HG02870 (cell line): ENCODE measurements around the gene ARRDC2.
"Not testable (repeated sequence)": the region's sequence is repeated elsewhere in the genome, so short reads cannot be mapped to it uniquely, and the experiment has no call there.

ENCODE experiments used
- ATAC-seq: cut with Tn5 transposase; IDR thresholded peaks from one replicate; pipeline ENCODE4 v1.9.1; 2021; ENCODE audit warnings: mild to moderate bottlenecking, moderate library complexity; ENCODE audit not compliant: unreplicated experiment

ARRDC2 gene

GRCh38 chr19:17989425-17990094, 18.4 kb upstream of the ARRDC2 start:
- no peak for ATAC-seq

- no peak for ATAC-seq
Observed at GRCh38 chr19:17993076-17993813, 14.7 kb upstream of the ARRDC2 start.

GRCh38 chr19:17996826-17997316, 11.1 kb upstream of the ARRDC2 start:
- ATAC-seq = peak; percentile 56

DNA sequence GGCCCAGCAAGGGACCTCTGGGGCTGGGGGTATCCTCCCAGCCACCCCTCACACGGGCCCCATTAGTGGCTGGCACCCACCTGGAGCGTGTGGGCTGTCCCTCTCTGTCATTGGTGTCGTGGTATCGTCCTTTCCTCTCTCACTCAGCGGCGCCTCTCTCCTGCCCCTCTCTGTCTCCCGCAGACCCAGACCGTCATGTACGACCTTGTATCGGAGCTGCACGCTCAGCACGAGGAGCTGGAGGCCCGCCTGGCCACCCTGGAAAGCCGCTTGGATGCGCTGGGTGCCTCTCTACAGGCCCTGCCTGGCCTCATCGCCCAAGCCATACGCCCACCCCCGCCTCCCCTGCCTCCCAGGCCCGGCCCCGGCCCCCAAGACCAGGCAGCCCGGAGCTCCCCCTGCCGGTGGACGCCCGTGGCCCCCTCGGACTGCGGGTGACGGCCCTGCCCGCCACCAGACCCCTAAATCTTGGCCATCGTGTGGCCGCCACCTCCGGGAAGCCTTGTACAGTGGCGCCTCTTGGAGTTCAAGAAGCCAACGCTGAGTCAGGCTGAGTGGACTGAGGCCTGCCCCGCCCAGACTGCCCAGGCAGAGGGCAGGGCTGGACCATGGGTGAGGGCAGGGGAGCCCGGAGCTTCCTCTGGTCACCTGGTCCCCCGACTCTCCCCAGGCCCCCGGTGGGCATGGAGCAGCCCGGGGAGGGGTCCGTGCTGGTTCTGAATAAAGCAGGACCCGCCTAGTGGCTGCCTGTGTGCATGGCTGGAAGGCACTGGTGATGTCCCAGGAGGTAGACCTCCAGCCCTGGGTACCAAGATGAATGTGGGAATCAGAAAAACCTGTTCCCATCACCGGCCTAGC, 9.8 kb upstream of the ARRDC2 start:
- ATAC-seq = no peak

DNA sequence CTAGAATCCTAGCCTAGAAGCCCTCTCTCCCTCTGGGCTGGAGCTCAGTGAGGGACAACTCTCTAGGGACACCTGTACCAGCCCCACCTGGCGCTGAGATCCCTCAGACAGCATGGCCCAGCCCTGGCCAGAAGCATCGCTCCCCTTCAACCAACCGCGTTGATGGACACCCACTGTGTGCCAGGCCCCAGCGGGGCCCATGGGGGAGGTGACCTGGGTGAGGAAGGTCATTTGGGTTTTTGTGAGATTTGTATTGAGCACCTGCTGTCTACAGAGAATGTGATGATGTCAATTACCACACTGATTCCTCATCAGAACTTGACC, 9.2 kb upstream of the ARRDC2 start:
- no peak for ATAC-seq

- ATAC-seq = no peak
Observed at GRCh38 chr19:17999684-18000479, 8.1 kb upstream of the ARRDC2 start.

GRCh38 chr19:18000480-18000914, 7.5 kb upstream of the ARRDC2 start:
- ATAC-seq = no peak

DNA sequence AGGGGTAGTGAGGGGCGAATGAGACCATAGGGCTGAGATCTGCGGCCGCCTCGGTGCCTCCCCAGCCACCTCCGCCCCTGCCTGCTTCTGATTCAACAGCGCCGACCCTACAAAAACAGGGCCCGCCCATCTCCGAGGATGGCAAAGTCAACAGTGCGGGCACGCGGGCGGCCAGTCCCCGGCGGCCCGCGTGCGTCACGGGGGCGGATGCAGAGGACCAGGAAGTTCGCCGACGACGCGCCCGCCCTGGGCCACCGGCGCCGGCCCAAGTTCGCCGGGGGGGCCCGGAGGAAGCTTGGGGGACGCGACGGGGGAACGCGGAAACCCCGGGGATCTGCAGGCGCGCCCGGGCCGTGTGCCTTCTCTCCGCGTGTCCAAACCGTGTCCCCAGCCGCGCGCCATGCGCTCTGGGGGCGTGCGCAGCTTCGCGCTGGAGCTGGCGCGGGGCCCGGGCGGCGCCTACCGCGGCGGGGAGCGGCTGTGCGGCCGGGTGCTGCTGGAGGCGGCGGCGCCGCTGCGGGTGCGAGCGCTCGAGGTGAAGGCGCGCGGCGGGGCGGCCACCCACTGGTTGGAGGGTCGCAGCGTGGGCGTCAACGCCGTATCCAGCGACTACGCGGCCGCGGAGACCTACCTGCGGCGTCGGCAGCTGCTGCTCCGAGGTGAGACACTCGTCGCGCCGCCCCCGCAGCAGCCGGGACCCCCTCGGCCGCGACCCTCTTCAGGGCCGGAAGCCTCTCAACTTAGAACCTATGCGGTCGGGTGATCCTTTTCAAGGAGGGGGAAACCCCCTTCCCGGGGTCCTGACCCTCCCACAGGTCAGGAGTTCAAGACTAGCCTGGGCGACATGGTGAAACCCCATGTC, 6.8 kb upstream of the ARRDC2 start:
- no peak for ATAC-seq

DNA sequence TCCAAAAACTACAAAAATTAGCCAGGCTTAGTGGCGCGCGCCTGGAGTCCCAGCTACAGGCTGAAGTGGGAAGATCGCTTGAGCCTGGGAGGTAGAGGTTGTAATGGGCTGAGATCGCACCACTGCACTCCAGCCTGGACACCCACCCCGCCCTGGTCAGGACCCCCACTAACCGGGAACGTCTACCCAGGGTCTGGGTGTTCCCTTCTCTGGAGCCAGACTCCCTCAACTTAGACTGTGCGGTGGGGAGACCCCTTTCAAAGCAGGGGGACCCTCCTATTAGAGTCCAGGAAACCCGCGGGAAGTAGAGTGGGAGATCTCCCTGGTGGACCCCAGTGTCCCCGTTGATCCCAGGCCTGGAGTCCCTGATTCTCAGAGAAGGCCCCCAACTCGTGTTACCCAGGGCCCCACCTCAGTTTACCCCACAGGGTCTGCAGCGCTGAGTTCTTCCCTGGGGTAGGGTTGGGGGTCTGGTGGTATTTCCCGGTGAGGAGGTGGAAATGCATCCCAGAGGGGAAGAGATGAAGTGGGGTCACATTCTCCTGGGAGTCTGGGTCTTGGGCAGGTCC, 6.1 kb upstream of the ARRDC2 start:
- no peak for ATAC-seq

GRCh38 chr19:18002347-18002850, 5.6 kb upstream of the ARRDC2 start:
- ATAC-seq = no peak

DNA sequence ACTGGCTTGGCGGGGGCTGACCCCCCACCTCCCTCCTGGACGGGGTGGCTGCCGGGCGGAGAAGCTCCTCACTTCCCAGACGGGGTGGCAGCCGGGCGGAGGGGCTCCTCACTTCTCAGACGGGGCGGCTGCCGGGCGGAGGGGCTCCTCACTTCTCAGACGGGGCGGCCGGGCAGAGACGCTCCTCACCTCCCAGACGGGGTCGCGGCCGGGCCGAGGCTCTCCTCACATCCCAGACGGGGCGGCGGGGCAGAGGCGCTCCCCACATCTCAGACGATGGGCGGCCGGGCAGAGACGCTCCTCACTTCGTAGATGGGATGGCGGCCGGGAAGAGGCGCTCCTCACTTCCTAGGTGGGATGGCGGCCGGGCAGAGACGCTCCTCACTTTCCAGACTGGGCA, 2.2 kb upstream of the ARRDC2 start:
- not testable (repeated sequence) for ATAC-seq

- peak; percentile 50 for ATAC-seq
Observed at GRCh38 chr19:18007044-18007916, 690 bp upstream of the ARRDC2 start.

GRCh38 chr19:18008814-18009213, 844 bp downstream of the ARRDC2 start:
- ATAC-seq = no peak

GRCh38 chr19:18009412-18010066, 1.6 kb downstream of the ARRDC2 start:
- ATAC-seq = no peak

- no peak for ATAC-seq
Observed at GRCh38 chr19:18010149-18010548, 2.2 kb downstream of the ARRDC2 start.

- ATAC-seq = no peak
Observed at GRCh38 chr19:18013210-18014111, 5.5 kb downstream of the ARRDC2 start.

DNA sequence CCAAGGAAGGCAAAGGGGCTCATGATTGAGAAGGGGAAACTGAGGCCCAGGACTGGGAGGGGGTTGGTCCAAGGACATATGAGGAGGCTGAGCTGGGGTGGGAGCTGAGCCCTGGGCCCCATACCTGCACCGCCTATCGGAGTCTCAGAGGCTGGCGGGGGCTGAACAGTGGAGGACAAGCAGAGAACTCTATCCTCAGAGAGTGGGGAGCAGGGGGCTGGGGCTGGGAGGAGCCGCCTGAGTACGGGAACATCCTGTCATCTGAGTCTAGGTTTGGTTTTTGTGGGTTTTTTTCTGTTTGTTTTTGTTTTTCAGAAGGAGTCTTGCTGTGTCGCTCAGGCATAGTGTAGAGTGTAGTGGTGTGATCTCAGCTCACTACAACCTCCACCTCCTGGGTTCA, 6.2 kb downstream of the ARRDC2 start:
- no peak for ATAC-seq
